ENCODE measurements around the gene COBL.
"Not testable (repeated sequence)": the region's sequence is repeated elsewhere in the genome, so short reads cannot be mapped to it uniquely, and the experiment has no call there.

Gene COBL

DNA sequence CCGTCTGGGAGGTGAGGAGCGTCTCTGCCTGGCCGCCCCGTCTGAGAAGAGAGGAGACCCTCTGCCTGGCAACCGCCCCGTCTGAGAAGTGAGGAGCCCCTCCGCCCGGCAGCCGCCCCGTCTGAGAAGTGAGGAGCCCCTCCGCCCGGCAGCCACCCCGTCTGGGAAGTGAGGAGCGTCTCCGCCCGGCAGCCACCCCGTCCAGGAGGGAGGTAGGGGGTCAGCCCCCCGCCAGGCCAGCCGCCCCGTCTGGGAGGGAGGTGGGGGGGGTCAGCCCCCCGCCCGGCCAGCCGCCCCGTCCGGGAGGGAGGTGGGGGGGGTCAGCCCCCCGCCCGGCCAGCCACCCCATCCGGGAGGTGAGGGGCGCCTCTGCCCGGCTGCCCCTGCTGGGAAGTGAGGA is 108.5 kb downstream of the COBL start:
- DNase-seq (ENCODE audit: low read depth in 2 of 2), result not testable (repeated sequence)

DNA sequence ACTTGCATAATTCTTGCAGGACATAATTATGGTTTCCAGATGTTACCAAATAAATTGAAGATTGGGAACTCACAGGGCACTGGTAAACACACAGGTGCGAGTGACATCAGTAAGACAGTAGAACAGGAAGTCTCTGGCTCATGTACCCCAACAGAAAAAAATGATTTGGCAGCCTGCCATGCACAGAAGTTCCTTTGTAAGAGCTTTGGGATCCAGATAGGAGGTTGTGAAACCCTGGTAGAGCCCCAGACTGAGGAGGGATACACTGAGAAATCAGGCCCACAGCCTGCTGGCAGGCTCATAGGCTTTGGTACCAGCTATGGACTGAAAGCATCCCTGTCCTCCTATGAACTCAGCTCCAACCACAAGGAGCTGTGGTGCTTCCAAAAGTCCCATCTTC is 118.0 kb downstream of the COBL start:
- DNase-seq (ENCODE audit: low read depth in 2 of 2), result no peak

DNA sequence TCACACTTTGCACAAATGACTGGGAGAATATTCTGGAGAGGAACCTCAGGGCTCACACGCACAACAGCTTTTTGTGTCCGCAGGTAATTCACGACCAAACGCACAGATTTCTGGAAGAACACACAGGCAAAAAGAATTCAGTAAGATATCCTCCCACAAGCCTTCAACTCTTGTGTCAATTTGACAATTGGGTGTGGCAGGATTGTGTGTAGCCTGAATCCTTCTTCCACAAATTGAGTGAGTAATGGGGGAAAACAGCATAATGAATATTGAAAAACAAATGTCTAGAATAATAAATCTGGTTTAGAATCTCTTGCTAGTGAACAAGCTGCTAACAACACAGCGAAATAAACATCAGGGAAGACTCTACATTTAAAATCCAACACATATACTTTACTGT is 125.6 kb downstream of the COBL start:
- no peak for DNase-seq (ENCODE audit: low read depth in 2 of 2)

DNA sequence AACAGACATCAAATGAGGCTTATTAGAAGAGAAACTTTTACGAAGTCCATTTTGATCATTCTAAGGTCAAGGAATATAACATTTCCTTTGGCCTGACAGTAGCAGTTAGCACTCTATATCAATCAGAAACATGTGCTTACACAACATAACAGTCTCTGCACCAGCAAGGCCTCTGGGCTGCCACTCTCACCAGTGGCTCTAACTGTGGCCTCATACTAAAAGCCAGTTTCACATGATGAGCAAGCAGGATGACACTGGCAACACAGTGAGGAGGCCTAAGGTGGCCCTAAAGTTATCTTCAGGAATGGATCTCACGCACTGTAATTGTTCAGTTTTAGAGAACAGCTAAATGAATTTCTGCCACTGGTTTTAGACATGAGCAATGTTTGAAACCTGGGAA is 126.8 kb downstream of the COBL start:
- DNase-seq (ENCODE audit: low read depth in 2 of 2), result no peak

DNA sequence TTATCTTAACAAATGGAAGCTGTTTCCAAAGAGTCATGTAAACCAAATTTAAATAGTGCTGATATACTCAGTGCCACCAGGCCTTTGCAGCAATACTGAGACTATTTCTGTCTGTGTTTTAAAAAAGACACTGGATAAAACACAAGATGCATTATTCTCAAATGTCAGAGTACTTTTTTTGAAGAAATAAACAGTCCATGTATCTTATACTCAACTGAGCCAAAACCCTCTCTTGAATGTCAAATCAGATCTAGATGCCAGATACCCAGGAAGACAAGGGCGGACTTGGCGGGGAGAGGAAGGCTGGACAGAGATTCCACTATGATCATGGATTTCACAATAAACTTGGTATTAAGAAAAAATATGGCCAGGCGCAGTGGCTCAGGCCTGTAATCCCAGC is 127.6 kb downstream of the COBL start:
- DNase-seq (ENCODE audit: low read depth in 2 of 2), result no peak

DNA sequence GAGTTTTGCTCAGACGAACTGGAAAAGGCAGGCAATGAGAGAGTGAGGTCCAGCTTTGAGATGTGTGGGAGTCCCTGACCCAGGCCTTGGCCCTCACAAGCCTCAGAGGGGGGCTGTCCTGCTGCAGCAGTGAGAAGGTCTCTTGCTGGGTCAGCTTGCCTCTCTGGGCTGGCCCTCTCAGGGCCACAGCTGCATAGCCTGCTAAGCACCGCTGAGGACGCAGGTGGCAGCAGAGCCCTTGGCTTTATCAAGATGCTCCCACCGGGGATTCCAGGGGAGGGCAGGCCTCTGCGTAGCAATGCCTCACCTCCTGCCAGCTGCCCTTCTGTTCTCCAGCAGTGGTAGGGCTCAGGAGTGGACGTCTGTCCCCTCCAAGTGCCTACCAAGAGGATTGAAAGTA is 128.7 kb downstream of the COBL start:
- no peak for DNase-seq (ENCODE audit: low read depth in 2 of 2)

DNA sequence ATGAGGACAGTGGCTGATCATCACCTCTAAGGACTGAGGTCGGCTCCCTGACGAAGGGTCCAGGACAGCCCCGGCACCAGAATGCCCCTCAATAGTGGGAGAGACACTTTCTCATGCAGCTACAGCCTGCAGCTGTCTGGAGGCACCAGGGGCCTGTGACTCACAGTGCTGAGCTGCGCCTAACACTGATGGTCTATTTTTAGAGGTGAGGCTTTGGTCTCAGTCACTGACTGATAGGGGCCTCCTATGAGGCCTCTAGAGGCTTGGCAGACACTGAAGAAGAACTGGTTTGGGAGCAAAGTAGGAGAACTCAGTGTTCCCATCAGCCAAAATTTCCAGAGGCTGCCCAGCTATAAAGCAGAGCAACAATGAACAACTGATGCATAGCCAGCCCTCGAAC is 130.1 kb downstream of the COBL start:
- DNase-seq (ENCODE audit: low read depth in 2 of 2), result no peak

DNA sequence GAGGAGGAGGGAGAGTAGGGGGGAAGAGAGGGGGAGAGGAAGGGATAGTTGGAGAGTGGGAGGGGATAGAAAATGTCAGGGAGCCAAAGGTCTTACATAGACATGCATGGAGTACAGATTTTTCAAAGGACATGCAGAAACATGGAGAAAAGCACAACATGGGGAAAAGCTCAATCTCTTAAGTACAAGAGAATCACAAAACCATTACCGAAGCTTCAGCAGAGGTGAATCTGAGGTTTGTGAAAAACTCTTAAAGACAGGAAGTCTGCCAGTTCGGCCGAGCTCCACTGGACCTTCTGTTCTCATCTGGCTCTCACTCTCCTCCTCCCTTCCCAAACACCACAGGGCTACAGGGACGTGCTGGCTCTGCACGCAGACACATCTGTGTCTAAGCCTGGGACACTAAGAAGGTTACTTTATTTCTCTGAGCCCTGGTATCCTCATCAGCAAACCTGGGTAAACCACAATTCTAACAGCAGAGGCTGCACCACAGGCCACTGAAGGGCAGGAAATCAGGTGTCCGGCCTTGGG is 133.9 kb downstream of the COBL start:
- DNase-seq (ENCODE audit: low read depth in 2 of 2), result no peak

DNA sequence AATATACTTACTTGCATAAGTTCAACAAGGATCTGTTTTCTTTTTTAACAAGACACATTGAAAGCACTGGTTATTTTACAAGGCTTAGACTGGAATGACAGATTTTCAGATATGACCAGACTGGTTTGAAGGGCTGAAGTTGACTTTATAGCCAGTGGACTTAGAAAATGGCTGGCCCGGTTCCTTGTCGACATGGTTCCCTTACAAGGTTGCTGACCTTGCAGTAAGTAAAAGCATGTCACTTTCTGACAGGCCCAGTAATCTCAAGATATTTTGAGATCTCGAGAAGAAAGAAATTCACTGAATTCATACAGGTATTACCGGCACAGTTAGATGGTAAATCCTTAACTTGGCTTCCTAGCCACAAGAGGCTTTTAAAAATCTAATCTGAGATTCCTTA is 136.5 kb downstream of the COBL start:
- DNase-seq (ENCODE audit: low read depth in 2 of 2), result no peak

DNA sequence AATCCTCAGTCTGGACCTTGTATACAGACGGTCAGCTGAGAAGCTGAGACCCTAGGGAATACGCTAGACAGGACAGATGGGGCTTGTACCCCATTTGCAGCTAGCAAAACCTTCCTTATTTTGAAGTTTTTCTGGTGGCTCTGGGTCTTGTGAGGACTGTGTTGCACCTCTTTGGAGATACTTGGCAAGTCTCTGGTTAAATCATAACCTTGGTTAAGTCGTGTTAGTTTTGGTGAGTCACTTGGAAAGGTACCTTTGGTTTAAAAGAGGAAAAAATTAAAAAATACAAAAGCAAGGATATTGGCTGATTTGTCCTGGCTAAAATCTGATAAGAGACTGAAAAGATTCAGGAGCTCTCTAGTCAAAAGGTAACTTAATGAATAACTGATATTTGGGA is 140.6 kb downstream of the COBL start:
- no peak for DNase-seq (ENCODE audit: low read depth in 2 of 2)

DNA sequence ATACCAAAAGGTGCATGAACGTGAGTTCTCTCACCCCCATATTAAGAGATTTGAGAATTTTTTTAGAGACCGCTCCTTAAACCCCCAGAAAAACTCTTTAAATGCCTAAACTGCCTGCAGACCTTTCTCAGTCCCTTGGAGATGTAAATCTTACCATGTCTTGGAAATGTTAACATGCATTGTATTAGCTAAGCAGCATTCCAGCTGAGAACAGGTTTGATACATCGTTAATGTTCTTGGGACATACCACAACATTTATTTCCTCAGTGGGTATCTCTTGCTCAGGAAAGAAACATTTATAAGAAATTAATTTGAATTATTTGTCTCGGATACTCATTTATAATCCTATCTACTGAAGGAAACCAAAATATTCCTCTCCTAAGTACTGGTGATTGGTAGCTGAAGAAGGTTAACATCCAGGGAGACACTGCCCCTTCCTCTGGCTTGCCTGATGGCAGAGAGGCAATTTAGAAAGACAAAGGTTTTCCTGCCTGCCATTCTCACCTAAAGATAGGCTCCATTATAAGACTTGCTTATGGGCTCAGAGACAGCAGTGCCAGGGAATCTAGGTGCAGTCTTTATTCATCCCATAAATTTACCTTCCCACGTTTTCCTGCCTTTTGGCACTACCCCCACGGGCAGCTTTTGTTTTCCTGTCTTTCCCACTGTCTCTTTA is 141.2 kb downstream of the COBL start:
- no peak for DNase-seq (ENCODE audit: low read depth in 2 of 2)

DNA sequence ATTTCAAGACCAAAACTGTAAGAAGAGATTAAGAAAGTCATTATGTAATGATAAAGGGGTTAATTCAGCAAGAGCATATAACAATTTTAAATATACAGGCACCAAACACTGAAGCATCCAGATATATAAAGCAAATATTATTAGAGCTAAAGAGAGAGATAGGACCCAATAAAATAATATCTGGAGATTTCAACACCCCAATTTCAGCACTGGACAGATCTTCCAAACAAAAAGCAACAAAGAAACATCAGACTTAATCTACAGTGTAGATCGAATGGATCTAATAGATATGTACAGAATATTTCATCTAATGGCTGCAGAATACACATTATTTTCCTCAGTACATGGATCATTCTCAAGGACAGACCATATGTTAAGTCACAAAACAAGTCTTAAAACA is 151.3 kb downstream of the COBL start:
- DNase-seq (ENCODE audit: low read depth in 2 of 2), result no peak

DNA sequence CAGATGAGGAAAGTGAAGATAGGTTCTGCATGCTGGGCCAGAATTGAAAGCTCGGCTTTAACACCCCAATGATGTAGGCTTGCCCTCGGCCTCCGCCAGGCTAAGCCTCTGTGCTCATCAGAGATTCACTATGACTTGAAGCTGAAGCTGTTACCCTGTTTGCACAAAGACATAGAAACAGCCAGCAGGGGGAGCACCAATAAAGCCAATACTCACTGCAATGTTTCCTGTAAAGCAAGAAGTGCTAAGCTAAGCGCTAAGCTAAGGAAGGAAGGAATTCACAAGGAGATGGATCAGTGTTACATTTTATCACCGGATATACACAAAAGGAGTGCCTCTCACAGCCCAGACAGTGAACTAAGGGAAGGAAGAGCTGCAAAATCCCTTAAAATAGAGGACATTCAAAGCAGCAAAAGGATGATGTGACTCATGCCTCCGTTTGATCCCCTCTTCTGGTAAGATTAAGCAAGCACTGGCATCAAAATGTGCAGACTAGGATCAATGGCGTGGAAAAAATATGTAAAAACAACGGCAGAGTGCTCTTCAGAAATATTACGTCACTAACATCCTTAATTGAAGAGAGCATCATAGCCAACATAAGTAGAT is 153.8 kb downstream of the COBL start:
- DNase-seq (ENCODE audit: low read depth in 2 of 2), result peak; percentile 2 to 24

DNA sequence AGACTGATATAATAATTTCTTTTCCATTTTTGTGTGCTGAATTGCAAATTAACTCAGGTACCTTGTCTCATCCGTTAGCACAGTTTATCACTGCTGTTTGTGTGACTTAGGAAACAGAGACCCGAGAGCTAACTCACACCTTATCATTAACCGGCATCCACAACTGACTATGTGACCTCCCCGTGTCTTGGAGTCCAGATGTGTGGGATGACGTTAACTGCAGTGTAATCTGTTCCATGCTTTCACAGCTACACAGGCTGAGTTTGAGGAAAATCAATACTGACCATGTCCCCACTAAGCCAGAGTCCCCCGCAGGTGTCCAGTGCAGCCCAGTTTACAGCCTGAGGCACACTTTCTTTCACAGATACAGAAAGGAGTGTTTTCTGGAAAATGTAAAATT is 154.7 kb downstream of the COBL start:
- DNase-seq (ENCODE audit: low read depth in 2 of 2), result no peak

DNA sequence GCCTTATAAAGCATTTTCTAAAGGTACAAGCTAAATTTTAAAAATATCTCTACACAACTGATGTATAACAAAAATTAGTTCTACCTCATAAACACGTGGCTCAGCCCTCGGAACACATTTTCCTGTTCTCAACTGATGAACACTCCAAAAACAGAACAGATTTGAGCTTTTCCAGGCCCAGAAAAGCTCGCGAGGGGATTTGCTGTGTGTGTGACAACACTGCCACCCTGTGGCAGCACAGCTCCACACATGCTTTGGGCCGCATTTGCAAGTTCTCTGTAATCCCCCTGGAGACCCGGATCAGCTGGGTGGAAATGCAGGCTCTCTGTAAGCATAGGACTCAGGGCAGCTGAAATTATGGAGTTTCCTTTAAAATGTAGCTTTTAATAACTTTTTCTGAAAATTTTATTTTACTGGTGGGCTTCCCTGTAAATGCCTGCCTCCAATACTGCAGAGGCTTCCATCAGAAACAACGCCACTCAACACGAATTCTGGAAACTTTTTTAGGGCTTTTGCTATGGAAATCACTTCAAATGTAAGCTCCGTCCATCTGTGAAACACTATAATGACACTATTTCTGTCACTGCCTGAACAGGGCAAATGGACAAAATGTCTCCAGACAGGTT is 155.5 kb downstream of the COBL start:
- DNase-seq (ENCODE audit: low read depth in 2 of 2), result no peak

DNA sequence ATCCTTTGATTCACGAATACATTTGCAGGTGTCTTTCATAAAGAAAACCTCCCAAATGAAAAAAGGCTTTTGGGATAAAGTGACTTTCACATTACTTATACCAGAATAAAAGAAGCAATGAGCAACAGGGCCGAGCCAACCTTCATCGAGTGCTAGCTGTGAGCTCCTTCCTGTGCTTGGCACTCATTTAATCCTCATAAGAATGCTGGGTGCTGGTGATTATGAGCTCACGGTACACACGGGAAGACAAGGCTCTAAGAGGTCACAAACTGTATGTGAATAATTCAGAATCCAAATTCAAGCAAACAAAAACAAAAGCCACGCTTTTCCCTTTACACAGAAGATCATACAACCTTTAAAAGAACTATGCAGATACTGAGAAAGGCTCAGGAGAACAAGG is 156.2 kb downstream of the COBL start:
- no peak for DNase-seq (ENCODE audit: low read depth in 2 of 2)

DNA sequence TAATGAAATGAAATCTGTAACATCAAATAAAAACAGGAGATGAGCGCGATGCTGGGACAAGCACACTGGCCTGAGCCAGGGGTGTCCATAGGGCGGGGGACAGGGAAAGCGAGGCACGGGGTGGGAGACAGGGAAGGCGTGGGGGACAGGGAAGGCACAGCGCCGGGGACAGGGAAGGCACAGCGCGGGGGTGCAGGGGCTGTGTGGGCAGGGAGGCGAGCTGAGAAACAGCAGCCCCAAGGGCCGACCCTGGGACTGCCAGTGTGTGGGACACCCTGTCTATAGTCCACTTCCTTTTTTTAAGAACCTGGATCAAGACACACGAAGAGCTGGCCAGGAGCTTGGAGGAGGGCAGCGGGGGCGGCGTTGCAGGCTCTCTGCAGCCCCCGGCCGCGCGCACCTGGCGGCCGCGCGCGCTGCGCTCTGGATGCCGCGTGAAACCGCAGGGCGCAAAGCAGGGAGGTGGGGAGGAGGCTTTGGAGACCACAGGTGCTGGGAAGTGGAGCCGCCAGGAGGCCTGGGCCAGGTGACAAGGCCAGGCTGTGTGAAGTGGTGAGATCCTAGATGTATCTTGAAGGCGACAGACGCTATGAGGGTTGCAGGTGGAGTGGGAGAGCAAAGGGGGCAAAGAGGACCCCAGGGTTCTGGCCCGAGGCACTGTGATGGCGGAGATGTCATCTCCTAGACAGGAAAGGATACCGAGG is 157.7 kb downstream of the COBL start:
- DNase-seq (ENCODE audit: low read depth in 2 of 2), result no peak

DNA sequence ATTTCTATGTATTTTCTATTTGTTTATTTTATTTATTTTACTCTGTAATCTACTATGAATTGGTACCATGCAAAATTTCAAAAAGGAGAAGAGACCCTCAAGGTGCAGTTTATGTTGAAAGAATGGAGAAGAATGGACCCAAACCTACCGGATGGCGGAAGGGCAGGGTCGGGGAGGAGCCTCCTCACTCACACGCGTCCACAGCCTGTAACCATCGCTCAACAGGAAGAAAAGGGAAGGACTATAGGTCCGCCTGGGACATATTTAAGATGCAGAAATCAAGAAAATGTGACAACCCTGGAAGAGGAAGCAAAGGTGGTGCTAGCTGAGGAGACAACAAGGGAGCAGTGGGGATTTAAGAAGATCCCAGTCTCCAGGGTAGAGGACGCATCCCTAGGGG is 158.4 kb downstream of the COBL start:
- DNase-seq (ENCODE audit: low read depth in 2 of 2), result no peak

DNA sequence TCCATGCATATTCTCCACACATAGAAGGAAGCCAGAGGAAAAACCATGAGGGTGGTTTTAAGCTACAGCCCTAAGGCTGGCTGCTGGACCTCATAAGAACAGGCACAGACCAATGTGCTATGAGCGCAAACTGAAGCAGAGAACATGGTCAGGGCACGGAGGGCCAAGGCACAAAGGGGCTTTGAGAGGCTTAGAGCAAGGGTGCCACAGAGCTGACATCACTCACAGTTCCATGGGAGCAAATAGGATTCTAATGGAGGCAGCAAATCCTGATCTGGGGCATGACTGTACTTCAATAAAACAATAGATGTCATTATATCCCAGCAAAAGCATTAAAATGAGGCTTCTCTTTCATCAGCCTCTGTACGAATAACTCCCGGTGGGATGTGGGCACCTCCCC is 162.4 kb downstream of the COBL start:
- DNase-seq (ENCODE audit: low read depth in 2 of 2), result no peak

DNA sequence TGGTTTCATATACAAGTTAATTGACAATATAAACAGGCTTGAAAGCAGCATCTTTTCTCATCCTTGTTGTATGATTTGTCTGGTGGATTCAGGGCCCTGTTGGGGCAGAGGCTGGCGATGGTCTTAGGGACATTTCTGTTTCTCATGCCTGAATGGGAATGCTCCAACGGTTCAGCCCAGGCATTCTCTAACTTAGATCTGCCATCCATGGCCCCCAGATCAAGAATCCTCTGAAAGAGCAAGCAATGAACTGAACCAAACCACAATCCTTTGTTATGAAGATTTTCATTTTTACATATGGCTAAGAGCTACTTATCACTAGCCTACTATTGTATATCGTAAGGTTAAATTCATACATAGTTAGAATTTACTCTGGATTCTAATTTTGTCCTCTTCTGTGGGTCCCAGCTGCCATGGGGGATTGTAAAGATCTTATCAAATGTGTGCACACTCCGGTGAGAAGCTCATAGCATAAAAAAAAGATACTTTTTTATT is 163.9 kb downstream of the COBL start:
- DNase-seq (ENCODE audit: low read depth in 2 of 2), result no peak

DNA sequence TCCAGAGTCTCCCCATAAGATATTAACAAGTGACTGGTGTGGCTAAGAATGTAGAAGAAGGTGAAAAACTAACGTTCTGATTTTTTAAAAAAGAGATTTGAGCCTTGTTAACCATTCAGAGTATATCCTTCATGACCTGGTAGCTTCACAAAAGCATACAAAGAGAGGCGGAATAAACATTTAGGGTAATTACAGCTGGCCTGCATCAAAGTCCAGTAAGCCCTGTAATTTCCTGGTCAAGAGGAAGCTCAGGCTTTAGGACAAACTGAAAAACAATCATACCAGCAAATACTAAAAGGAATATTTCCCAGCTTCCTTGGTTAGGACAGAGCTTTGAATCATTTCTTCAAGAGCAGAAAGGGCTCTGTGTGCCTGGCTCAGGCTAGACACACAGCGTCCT is 165.2 kb downstream of the COBL start:
- no peak for DNase-seq (ENCODE audit: low read depth in 2 of 2)

DNA sequence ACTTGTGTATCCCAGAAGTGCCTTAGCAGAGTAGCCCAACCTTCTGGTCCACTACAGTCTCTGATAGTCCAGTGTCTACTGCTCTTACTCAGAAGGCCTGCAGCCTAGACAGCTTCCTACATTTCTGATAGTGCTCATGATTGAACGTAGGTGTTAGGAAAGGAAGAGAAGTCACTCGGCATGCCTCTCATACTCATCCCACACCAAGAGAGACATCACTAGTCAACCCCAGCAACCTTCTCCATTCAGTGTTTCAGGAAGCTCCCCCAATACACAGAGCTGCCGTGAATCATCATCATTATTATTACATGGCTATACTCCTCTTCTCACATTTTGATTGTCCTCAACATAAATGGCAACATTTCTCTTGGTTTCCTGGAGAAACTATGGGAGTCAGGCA is 166.4 kb downstream of the COBL start:
- DNase-seq (ENCODE audit: low read depth in 2 of 2), result no peak

DNA sequence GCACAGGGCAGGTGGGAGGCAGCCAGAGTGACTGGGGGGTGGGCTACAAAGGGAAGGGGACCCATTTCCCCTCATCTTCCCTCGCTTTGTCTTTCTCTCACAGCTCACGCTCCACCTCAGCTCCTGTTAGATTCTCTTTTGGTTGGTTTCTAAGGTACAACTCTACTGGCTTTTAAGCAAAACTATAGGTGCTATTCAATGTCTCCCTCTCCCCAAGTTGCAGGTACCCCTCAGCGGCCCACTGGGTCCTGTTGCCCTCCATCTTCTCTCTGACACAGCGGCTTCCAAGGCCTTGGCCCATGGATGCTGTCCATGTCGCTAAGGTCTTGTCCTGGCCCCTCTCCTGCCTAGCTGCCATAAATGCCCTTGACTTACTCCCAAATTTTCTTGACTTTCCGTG is 168.4 kb downstream of the COBL start:
- DNase-seq (ENCODE audit: low read depth in 2 of 2), result no peak
